ENCODE results near the gene LCTL.
"Not testable (repeated sequence)": the region's sequence is repeated elsewhere in the genome, so short reads cannot be mapped to it uniquely, and the experiment has no call there.

The LCTL gene

DNA sequence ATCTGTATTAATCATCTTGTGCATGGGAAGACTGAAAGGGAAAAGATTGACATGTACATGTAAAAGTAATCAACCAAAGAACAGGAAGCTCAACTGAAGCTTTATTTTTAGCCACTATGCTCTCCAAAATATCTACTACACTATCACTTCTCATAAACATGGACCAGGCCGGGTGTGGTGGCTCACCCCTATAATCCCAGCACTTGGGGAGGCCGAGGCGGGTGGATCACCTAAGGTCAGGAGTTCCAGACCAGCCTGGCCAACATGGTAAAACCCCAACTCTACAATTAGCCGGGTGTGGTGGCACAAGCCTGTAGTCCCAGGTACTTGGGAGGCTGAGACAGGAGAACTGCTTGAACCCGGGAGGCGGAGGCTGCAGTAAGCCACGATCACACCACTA is 65.5 kb downstream of the LCTL start:
- not testable (repeated sequence) for DNase-seq (ENCODE audit: low read depth)

GRCh38 chr15:66498501-66499386 is 67.1 kb downstream of the LCTL start:
- no peak for DNase-seq (ENCODE audit: low read depth)

All from activated gamma-delta T cell treated with anti-CD3 and anti-CD28 coated beads, Interleukin-2, amount 50 U/mL, for 16 hours (primary cell).